C4-2B (cell line): Measurements from ENCODE around the gene TMEM38A.

Experiments used
- CTCF ChIP-seq: fragments of 450-650 bp; conservative IDR thresholded peaks from 2 replicates; pipeline ENCODE4 v1.5.1; 2017; ENCODE audit warnings: mild to moderate bottlenecking
- ZFX ChIP-seq: fragments of 450-650 bp; IDR thresholded peaks from 2 replicates; pipeline ENCODE4 v1.6.1; 2017

GRCh38 chr19:16624236-16624635, 36.7 kb upstream of the TMEM38A start:
- no peak for TF ChIP-seq CTCF
- no peak for TF ChIP-seq ZFX
